SH-SY5Y (cell line): ENCODE data around the gene C6orf120.

Experiments
- GATA2 ChIP-seq: IDR thresholded peaks from 2 replicates; pipeline ENCODE4 v1.6.1; 2011; ENCODE audit warnings: mild to moderate bottlenecking, low read depth, low read length
- GATA3 ChIP-seq: IDR thresholded peaks from 2 replicates; pipeline ENCODE4 v1.6.1; 2011; ENCODE audit warnings: low read depth, mild to moderate bottlenecking, low read length, moderate library complexity

DNA sequence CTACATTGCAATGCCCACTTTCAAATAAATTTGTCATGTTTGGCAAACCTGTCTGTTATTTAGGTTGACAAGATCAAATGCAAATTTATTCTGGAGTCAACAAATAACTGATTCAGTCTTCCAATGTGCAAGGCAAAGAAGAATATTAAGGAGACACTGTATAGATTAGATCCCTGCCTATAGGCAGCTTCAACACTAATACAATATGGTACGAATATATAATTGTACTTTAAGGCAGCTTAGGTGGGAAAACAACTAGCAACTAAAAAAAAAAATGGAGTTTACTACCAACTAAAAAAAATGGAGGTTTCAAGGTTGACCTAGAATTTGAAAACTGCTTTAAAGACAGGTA, 24.1 kb downstream of the C6orf120 start:
- TF ChIP-seq GATA2 (no peak), GATA3 (no peak)
